KOPT-K1 (cell line): ENCODE measurements around the gene SBNO2.

ENCODE experiments used
- H3K27ac ChIP-seq: fragments of 200-600 bp; sonication (generic); 2 replicates; pipeline ENCODE4 v1.5.1; 2016; ENCODE audit warnings: antibody characterized with exemption, mild to moderate bottlenecking, low read depth, low read length; ENCODE audit not compliant: poor library complexity, severe bottlenecking
- H3K36me3 ChIP-seq: fragments of 200-600 bp; sonication (generic); 2 replicates; pipeline ENCODE4 v1.5.1; 2017; ENCODE audit warnings: antibody characterized with exemption, mild to moderate bottlenecking, low read length, moderate library complexity; ENCODE audit not compliant: insufficient read depth
- H3K9me3 ChIP-seq: fragments of 200-600 bp; sonication (generic); 2 replicates; pipeline ENCODE4 v1.5.1; 2017; ENCODE audit warnings: antibody characterized with exemption, low read length, mild to moderate bottlenecking; ENCODE audit not compliant: insufficient read depth, poor library complexity, severe bottlenecking

The SBNO2 gene

DNA sequence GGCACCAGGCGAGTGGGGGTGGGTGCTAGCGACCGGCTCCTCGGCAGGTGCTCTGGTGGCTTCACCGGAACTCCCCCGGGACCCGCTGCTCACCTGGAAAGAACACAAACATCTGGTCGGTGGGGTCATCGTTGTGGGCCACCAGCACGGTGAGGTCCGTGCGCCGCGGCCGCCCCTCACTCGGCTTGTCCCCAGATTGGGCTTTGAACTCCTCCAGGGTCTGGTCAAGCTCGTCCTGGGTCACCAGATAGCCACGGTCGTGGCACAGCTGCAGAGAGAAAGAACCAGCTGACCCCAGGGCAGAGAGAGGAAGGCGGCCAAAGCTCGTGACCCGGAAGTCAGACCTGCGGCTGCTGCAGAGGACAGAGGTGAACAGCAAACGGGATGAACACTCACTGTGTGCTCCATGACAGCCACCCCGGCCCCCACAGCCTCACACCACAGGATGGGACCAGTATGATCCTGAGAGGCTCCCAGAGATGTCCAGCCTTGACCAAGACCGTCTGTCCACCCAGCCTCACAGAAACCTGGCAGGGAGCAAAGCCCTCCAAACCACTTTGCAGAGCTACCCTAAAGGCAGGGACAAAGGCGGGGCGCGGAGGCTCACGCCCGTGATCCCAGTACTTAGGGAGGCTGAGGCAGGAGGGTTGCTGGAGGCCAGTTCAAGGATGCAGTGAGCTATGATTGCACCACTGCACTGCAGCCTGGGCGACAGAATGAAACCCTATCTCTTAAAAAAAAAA is 80.1 kb downstream of the SBNO2 start:
- Histone ChIP-seq H3K27ac (peak overlapping the region; percentile 64), H3K36me3 (peaks cover 45% of the 10 kb centered on the region), H3K9me3 (no peaks in the 10 kb centered on the region)

GRCh38 chr19:1093330-1093729 is 80.7 kb downstream of the SBNO2 start:
- H3K36me3 ChIP-seq: peaks cover 52% of the 10 kb centered on the region
- H3K27ac ChIP-seq: no peak overlapping the region
- H3K9me3 ChIP-seq: no peaks in the 10 kb centered on the region

GRCh38 chr19:1091544-1092175 is 82.4 kb downstream of the SBNO2 start:
- Histone ChIP-seq H3K9me3 (no peaks in the 10 kb centered on the region), H3K27ac (no peak overlapping the region), H3K36me3 (peaks cover 69% of the 10 kb centered on the region)

DNA sequence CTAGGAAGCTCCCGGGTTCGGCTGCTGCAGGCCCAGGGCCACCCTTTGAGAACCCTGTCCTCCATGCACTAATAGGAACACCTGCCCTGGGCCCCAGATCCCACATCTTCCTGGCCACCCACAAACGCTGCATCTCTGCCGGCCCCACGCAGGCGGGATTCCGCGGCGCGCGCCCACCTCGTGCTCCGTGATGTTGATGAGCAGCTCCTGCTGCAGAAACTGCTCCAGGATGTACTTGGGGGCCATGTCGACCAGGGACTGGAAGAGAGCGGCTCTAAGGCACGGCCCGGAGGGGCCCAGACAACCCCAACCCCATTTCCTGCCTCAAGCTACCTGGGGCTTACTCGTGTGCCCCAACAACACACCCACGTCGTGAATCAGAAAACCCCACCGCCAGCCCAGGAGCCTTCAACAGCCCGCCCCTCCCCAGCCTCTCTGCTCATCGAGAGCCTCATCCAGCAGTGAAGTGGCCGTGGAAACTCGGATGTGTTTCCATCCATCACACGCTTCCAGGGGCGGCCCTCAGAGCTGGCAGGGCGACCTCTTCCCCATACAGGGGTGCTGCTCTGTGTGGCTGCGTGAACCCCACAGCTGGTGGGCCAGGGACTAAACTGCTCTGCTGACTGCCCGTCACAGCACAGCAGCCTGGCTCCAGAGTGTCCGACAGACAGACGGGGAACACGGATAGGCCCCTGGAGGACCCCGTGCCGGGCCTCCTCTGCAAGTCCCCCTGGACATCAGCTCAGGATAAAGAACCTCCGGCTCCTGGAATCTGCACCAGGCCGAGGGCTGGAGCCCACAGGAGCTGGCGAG is 83.1 kb downstream of the SBNO2 start:
- H3K9me3 ChIP-seq: no peaks in the 10 kb centered on the region
- no peak overlapping the region for H3K27ac ChIP-seq
- H3K36me3 ChIP-seq: peaks cover 76% of the 10 kb centered on the region

DNA sequence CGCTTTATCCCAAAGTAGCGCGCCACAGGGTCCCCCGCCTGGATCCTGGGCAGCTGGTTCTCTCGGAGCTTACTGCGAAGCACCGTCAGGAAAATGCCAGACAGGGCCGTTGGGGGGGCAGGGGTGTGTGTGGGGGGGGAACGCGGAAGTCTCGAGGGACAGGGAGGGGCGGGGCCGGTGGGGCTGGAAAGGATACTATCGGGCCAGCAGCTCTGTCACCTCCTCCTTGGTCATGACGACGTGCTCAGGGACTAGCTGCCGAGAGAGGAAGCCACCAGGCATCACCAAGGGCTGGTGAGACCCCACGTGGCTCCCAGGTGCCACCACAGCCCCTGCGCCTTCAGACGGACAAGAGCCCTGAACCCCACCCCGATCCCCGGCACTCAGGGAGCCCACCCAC is 84.2 kb downstream of the SBNO2 start:
- H3K9me3 ChIP-seq: no peaks in the 10 kb centered on the region
- H3K27ac ChIP-seq: no peak overlapping the region
- H3K36me3 ChIP-seq: peaks cover 86% of the 10 kb centered on the region

- Histone ChIP-seq H3K9me3 (no peaks in the 10 kb centered on the region), H3K27ac (no peak overlapping the region), H3K36me3 (peaks cover 93% of the 10 kb centered on the region)
These were observed 84.8 kb downstream of the SBNO2 start for GRCh38 chr19:1089126-1089771.

DNA sequence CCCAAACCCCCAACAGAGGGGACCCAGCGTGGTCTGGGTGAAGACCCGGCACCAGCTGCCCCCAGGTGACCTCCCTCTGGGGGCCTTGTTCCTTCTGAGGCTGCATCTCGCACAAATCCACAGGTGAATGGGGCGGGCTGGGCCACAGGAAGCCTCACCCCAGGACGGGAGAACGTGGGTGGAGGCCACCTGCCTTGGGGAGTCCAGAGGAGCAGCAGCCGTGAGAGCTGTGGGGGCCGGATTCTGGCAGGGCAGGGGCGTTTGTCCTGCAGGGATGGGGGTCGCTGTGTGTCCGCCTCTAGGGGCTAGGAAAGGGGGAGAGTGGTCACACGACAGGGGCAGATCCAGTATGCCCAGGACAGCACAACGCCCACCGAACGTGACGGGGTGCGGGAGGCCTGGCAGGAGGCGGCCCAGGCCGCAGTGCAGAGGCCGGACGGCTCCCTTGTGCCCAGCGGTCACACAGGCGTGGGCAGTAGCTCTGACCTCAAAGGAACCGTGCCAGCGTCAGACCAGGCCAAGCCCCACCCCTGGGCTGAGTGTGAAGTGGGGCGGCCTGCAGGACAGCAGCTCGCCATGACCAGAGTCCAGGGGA is 85.6 kb downstream of the SBNO2 start:
- H3K36me3 ChIP-seq: peaks cover 96% of the 10 kb centered on the region
- H3K27ac ChIP-seq: no peak overlapping the region
- H3K9me3 ChIP-seq: no peaks in the 10 kb centered on the region

- Histone ChIP-seq H3K27ac (no peak overlapping the region), H3K9me3 (no peaks in the 10 kb centered on the region), H3K36me3 (peaks cover 96% of the 10 kb centered on the region)
These were observed 86.2 kb downstream of the SBNO2 start for GRCh38 chr19:1087813-1088415.

DNA sequence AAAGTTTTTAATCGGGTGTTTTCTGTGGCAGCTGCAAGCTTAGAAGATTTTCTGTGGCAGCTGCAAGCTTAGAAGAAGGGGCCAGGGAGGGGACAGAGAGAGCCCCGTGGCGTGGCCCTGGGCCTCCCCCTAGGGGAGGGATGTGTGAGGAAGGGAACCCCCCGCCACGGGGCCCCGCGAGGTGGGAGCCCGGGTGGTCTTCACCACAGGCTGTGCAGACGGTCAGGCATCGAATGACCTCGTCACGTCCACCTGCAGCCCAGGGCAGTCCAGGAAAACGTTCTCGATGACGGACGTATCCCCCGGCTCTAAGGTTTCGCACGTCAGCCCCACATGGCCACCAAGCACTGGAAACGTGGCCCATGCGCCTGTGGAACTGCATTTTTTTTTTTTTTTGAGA is 87.5 kb downstream of the SBNO2 start:
- Histone ChIP-seq H3K36me3 (peaks cover 96% of the 10 kb centered on the region), H3K9me3 (no peaks in the 10 kb centered on the region), H3K27ac (no peak overlapping the region)

DNA sequence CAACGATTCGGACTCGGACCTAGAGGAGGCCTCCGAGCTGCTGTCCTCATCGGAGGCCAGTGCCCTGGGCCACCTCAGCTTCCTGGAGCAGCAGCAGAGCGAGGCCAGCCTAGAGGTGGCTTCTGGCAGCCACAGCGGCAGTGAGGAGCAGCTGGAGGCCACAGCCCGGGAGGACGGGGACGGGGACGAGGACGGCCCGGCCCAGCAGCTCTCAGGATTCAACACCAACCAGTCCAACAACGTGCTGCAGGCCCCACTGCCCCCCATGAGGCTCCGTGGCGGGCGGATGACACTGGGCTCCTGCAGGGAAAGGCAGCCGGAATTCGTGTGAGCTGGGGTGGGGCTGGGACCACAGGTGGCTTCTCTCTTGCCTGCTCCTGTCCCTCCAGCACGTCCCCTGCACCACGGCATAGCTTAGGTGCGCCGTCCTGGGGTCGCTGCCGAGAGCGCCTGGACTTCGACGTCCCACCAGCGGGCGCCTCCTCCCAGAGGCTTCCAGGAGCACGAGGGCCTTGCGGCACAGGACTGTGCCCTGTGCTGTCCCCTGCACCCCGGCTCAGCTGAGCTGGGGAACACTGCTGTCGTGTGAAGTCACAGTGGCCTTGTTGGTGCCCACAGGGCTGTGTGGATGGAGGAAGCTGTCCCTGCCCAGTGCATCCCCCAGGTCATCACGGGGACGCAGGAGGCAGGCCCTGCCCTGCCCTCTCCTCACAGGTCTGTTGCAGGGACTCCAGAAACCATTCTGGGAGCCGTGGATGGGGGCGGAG is 88.2 kb downstream of the SBNO2 start:
- Histone ChIP-seq H3K27ac (no peak overlapping the region), H3K9me3 (no peaks in the 10 kb centered on the region), H3K36me3 (peaks cover 96% of the 10 kb centered on the region)

DNA sequence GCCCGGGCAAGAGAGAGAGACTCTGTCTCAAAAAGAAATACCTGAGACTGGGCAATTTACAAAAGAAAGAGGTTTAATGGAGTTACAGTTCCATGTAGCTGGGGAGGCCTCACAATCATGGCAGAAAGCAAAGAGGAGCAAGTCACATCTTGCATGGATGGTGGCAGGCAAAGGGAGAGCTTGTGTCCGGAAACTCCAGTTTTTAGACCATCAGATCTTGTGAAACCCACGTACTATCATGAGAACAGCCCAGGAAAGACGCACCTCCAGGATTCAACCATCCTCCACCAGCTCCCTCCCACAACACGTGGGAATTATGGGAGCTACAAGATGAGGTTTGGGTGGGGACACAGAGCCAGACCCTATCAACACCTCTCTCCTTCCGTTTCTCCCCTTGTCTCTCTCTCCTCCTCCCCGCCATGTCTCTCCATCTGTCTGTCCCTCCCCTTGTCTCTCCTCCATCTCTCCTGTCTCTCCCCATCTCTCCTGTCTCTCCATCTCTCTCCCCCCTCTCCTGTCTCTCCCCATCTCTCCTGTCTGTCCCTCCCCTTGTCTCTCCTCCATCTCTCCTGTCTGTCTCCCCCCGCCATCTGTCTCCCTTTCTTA is 88.9 kb downstream of the SBNO2 start:
- Histone ChIP-seq H3K27ac (no peak overlapping the region), H3K36me3 (peaks cover 96% of the 10 kb centered on the region), H3K9me3 (no peaks in the 10 kb centered on the region)

- Histone ChIP-seq H3K36me3 (peaks cover 98% of the 10 kb centered on the region), H3K27ac (no peak overlapping the region), H3K9me3 (no peaks in the 10 kb centered on the region)
These were observed 89.8 kb downstream of the SBNO2 start for GRCh38 chr19:1084024-1084868.
